T-helper 1 cell treated with Interleukin-12 subunit alpha and Interleukin-12 subunit beta and Interleukin-4 antibody, amounts not matched to agents 30 ng/mL and 1 ng/mL, for 36 hours (primary cell): Measurements from ENCODE around the gene ABRAXAS1. TPM values are rescaled to one million over a fixed set of nuclear protein-coding genes. Genes with fewer than 3 reads are reported as not detected.

ENCODE experiments used
- intact Hi-C: fragments of 100-400 bp; cut with micrococcal nuclease; formaldehyde crosslinking; loops from one replicate; pipeline ENCODE4 v1.15.1; 2024
- total RNA-seq: library from RNA; stranded (reverse); gene quantifications from 2 replicates; pipeline ENCODE4 v1.2.3, GENCODE V29; 2022

Gene ABRAXAS1
- total RNA-seq, 1 donor from 2014 or later = 9.2 TPM

- intact Hi-C loops = loop anchor here (1.0 to 5.0 kb wide), 19 partner anchors 30 to 1983 kb away; partner anchors contain the start of genes ABRAXAS1, CDS1, COPS4 and COQ2
These were observed 29.4 kb downstream of the ABRAXAS1 start, which contains the start of the genes HELQ and MRPS18C for GRCh38 chr4:83455281-83456183. HELQ (minus strand) TSS chr4:83455823; CDS start chr4:83455693, 130 bp downstream. MRPS18C (plus strand) TSS chr4:83456058; CDS start chr4:83456078, 20 bp downstream.

GRCh38 chr4:83454686-83455085, 30.2 kb downstream of the ABRAXAS1 start:
- intact Hi-C loops = loop anchor here (1.0 to 5.0 kb wide), 16 partner anchors 31 to 1982 kb away; partner anchors contain the start of genes ABRAXAS1, CDS1, COPS4 and COQ2

- intact Hi-C loops = no loop called here
These were observed 35.9 kb downstream of the ABRAXAS1 start for GRCh38 chr4:83449009-83449408.

- intact Hi-C loops = no loop called here
These were observed 44.0 kb downstream of the ABRAXAS1 start for GRCh38 chr4:83440899-83441298.

DNA sequence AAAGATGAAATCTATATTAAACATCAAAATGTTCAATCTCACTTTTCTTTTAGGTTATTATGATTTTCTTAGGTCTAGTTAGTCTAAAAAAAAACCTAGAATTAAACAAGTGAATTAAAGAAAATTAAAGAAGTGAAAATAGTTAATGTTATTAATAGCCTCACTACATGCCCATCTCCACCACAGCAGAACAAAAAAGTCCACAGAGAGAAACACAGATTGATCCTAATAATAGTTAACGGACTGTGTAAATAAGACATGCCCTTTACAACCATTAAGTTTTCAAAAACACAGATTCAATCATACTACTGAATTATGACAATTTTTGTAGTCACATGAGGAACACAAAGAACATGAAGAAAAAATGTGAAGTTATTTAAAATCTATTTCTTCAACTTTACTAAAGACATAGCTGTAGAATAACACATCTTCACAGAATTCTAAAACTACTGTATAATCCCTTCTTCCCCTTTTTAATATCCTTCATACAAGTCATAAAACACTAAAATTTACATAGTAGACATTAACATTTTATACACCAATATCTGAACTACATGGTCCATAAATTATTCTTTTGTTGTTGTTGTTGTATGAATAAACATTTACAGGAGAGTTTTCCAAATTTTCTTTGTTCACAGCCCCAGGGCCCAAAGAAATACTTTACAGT, 44.6 kb downstream of the ABRAXAS1 start:
- intact Hi-C loops = no loop called here

DNA sequence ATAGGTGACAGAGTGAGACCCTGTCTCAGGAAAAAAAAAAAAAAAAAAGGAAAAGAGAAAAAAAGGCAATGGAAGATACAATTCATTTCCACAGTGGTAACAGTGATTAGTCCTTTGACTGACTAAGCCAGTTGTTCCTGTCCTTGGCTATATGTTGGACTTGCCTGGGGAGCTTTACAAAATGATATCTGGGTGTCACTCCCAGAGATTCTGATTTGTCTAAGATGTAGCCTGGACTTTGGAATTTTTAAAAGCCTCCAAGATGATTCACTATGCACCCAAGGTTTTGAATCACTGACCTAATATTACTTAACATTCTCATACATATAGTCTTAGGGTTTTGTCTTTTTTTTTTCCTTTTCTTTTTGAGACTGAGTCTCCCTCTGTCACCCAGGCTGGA, 46.2 kb downstream of the ABRAXAS1 start:
- intact Hi-C loops = no loop called here

DNA sequence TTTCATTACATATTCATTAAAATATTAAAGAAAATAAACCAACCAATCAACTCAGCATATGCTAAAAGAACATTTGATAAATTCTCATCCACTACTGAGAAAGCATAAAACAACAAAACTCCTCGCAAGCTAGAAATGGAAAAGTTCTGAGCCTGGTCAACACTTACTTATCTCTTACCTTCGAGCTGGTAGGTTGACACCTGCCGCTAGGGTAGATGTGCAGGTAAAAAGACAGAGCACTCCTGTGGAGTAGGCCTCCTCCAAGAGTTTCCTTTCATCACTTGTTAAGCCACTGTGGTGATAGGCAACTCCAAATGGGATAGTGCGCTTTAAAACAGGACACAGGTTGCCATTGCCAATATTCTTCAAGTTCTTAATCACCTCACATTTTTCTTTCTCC, 48.2 kb downstream of the ABRAXAS1 start:
- intact Hi-C loops = no loop called here

DNA sequence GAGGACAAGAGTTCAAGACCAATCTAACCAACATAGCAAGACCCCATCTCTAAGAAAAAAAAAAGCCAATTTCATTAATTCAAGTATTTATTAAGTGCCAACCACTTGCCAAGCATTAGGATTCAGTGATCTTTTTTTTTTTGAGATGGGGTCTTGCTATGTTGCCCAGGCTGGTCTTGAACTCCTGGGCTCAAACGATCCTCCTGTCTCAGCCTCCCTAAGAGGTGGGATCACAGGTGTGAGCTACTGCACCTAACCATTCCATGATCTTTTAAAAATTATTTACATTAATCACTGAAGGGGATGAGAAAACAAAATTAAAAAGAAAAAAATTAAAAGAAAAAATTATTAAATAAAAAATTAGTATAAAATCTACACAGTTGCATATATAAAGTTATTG, 53.7 kb downstream of the ABRAXAS1 start:
- intact Hi-C loops = no loop called here

DNA sequence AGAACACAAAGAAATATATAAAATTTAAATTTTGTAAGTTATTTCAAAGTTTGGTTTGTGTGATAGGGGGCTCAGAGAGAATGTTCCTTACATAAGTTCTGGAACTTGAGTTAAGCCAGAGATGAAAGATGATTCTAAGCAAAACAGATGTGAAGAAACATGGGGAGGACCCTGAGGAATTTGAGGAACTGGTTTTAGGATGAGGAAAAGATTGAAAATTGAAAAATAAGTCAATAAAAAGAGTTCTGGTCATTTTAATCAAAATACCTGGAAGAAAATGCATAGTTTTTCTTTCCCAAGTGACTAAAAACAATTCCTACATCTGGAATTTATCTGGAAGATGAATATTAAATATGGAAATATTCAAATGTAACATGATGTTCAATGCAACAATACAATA, 66.7 kb downstream of the ABRAXAS1 start:
- intact Hi-C loops = no loop called here

- intact Hi-C loops = no loop called here
These were observed 67.3 kb downstream of the ABRAXAS1 start for GRCh38 chr4:83417566-83417965.

- intact Hi-C loops = no loop called here
These were observed 71.2 kb downstream of the ABRAXAS1 start for GRCh38 chr4:83413676-83414075.

Other genes with a start within 250 kb of the ABRAXAS1 start
- gene COQ2, start 200.3 kb downstream of the ABRAXAS1 start, total RNA-seq = 9.6 and 10.9 TPM in 2 replicates
- 18.9 and 19.2 TPM in 2 replicates for gene HPSE, start 150.3 kb downstream of the ABRAXAS1 start, total RNA-seq
- gene HELQ, start 29.3 kb downstream of the ABRAXAS1 start, total RNA-seq = 12.0 and 12.8 TPM in 2 replicates
- 53.9 and 54.7 TPM in 2 replicates for gene MRPS18C, start 29.0 kb downstream of the ABRAXAS1 start, total RNA-seq
- 6.7 and 8.8 TPM in 2 replicates for gene GPAT3, start 51.0 kb upstream of the ABRAXAS1 start, total RNA-seq